ENCODE results near the gene ITGAL. TPM values are rescaled to one million over a fixed set of nuclear protein-coding genes. Genes with fewer than 3 reads are reported as not detected.
A peak's percentile ranks its signal among the peaks of the same experiment; 100 is the strongest.
"Not testable (repeated sequence)": the region's sequence is repeated elsewhere in the genome, so short reads cannot be mapped to it uniquely, and the experiment has no call there.

ITGAL gene
- total RNA-seq, 2 experiments from 2014 or later = 566 to 685 TPM

GRCh38 chr16:30511509-30511908 is 39.0 kb downstream of the ITGAL start:
- Mint-ChIP-seq H3K27me3 (no peaks in the 10 kb centered on the region), H3K4me3 (no peak overlapping the region), H3K36me3 (peaks cover 78% of the 10 kb centered on the region), H3K9me3 (ENCODE audit: low read depth) (no peaks in the 10 kb centered on the region), H3K27ac (no peak overlapping the region), H3K4me1 (peaks cover 23% of the 10 kb centered on the region)
- CTCF ChIA-PET = interaction anchor here (1.1 to 2.2 kb wide), 3 partner anchors 38 to 82 kb away, joined by 3 to 6 read pairs (median 3); partner anchors contain the start of gene DCTPP1
- no peak for DNase-seq
- ATAC-seq = no peak

DNA sequence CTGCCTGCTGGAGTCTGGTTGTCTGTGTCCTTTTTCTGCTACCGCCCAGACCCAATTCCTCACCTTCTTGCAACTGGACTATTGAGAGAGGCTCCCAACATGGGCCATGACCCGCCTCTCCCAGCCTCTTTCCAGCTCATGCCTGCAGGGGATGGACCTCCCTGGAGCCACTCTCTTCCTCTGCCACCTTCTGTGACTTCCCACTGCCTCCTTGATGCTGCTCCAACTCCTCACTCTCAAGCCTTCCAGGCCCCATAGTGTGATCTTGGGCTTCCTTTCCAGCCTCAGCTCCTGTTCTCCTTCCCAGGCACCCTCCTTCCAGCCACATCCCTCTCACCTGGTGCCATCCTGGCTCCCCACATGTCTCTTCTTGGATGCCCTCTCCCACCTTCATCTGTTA is 42.7 kb downstream of the ITGAL start:
- Mint-ChIP-seq H3K27ac (peak overlapping the region; percentile 7), H3K27me3 (no peaks in the 10 kb centered on the region), H3K36me3 (peaks cover 86% of the 10 kb centered on the region), H3K4me1 (peaks cover 42% of the 10 kb centered on the region), H3K9me3 (ENCODE audit: low read depth) (no peaks in the 10 kb centered on the region), H3K4me3 (no peak overlapping the region)
- ATAC-seq = no peak
- no peak for DNase-seq
- CTCF ChIA-PET = interaction anchor here (0.7 kb wide), 1 partner anchor 10 kb away, joined by 3 read pairs; no protein-coding TSS in a partner anchor

GRCh38 chr16:30518552-30518951 is 46.0 kb downstream of the ITGAL start:
- DNase-seq (no peak), ATAC-seq (no peak)
- H3K4me1 Mint-ChIP-seq = peaks cover 37% of the 10 kb centered on the region
- H3K9me3 Mint-ChIP-seq (ENCODE audit: low read depth) = no peaks in the 10 kb centered on the region
- H3K4me3 Mint-ChIP-seq = no peak overlapping the region
- CTCF ChIA-PET = interaction anchor here (1.2 to 1.3 kb wide), 3 partner anchors 53 to 97 kb away, joined by 3 read pairs; partner anchors contain the start of genes DCTPP1 and ZNF688
- peak overlapping the region; percentile 63 for H3K27ac Mint-ChIP-seq
- H3K27me3 Mint-ChIP-seq = no peaks in the 10 kb centered on the region
- H3K36me3 Mint-ChIP-seq = peaks cover 74% of the 10 kb centered on the region

DNA sequence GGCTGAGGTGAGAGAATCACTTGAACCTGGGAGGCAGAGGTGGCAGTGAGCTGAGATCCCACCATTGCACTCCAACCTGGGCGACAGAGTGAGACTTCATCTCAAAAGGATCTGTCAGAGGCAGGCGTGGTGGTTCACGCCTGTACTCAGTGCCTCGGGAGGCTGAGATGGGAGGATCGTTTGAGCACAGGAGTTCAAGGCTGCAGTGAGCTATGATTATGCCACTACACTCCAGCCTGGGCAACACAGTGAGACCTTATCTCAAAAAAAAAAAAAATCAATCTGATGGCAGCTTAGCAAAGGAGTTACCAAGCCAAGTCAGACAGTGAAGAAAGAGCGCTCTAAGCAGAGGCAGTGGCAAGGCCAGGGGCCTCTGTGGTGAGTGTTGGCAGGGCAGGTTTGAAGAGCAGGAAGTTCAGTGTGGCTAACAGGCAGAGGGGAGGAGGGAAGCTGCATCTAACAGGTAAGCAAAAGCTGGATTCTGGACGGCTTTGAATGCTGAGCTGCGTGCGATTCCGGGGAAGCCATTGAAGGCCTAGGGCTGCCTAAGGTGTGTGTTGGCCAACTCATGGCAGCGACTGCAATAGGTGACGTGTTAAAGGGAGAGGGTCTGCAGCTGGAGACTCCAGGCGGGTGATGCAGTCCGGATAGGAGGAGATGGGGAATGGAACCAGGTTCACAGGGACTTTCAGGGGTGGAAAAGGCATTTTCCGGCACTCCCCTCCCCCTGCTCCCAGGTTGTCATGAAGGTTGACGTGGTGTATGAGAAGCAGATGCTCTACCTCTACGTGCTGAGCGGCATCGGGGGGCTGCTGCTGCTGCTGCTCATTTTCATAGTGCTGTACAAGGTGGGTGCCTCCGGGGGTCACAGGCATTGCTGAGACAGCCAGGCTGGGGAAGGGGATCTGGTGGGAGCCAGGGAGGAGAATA is 46.8 kb downstream of the ITGAL start:
- Mint-ChIP-seq H3K36me3 (peaks cover 69% of the 10 kb centered on the region), H3K27ac (peak overlapping the region; percentile 63), H3K4me3 (no peak overlapping the region), H3K4me1 (peaks cover 37% of the 10 kb centered on the region), H3K9me3 (ENCODE audit: low read depth) (no peaks in the 10 kb centered on the region), H3K27me3 (no peaks in the 10 kb centered on the region)
- DNase-seq = no peak
- no peak for ATAC-seq
- CTCF ChIA-PET = interaction anchor here (0.7 to 1.2 kb wide), 3 partner anchors 70 to 96 kb away, joined by 3 read pairs; partner anchors contain the start of gene DCTPP1

DNA sequence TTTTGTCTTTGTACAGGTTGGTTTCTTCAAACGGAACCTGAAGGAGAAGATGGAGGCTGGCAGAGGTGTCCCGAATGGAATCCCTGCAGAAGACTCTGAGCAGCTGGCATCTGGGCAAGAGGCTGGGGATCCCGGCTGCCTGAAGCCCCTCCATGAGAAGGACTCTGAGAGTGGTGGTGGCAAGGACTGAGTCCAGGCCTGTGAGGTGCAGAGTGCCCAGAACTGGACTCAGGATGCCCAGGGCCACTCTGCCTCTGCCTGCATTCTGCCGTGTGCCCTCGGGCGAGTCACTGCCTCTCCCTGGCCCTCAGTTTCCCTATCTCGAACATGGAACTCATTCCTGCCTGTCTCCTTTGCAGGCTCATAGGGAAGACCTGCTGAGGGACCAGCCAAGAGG is 48.9 kb downstream of the ITGAL start:
- H3K27ac Mint-ChIP-seq = no peak overlapping the region
- ATAC-seq = no peak
- no peak for DNase-seq
- H3K9me3 Mint-ChIP-seq (ENCODE audit: low read depth) = no peaks in the 10 kb centered on the region
- no peak overlapping the region for H3K4me3 Mint-ChIP-seq
- H3K36me3 Mint-ChIP-seq = peaks cover 52% of the 10 kb centered on the region
- no peaks in the 10 kb centered on the region for H3K27me3 Mint-ChIP-seq
- CTCF ChIA-PET = no interaction called here
- H3K4me1 Mint-ChIP-seq = peaks cover 31% of the 10 kb centered on the region

DNA sequence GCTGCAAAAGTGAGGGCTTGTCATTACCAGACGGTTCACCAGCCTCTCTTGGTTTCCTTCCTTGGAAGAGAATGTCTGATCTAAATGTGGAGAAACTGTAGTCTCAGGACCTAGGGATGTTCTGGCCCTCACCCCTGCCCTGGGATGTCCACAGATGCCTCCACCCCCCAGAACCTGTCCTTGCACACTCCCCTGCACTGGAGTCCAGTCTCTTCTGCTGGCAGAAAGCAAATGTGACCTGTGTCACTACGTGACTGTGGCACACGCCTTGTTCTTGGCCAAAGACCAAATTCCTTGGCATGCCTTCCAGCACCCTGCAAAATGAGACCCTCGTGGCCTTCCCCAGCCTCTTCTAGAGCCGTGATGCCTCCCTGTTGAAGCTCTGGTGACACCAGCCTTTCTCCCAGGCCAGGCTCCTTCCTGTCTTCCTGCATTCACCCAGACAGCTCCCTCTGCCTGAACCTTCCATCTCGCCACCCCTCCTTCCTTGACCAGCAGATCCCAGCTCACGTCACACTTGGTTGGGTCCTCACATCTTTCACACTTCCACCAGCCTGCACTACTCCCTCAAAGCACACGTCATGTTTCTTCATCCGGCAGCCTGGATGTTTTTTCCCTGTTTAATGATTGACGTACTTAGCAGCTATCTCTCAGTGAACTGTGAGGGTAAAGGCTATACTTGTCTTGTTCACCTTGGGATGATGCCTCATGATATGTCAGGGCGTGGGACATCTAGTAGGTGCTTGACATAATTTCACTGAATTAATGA is 49.5 kb downstream of the ITGAL start:
- Mint-ChIP-seq H3K36me3 (peaks cover 46% of the 10 kb centered on the region), H3K4me1 (peaks cover 26% of the 10 kb centered on the region), H3K4me3 (no peak overlapping the region), H3K9me3 (ENCODE audit: low read depth) (no peaks in the 10 kb centered on the region), H3K27ac (peak overlapping the region; percentile 25), H3K27me3 (no peaks in the 10 kb centered on the region)
- CTCF ChIA-PET = interaction anchor here (1.3 kb wide), 1 partner anchor 92 kb away, joined by 5 read pairs; the partner anchor contains the start of gene DCTPP1
- ATAC-seq = no peak
- DNase-seq = no peak

GRCh38 chr16:30522702-30523463 is 50.3 kb downstream of the ITGAL start:
- Mint-ChIP-seq H3K27ac (peak overlapping the region; percentile 54), H3K4me1 (peaks cover 25% of the 10 kb centered on the region), H3K36me3 (peaks cover 38% of the 10 kb centered on the region)
- not testable (repeated sequence) for H3K27me3 Mint-ChIP-seq; DNase-seq; H3K4me3 Mint-ChIP-seq; H3K9me3 Mint-ChIP-seq (ENCODE audit: low read depth); ATAC-seq
- CTCF ChIA-PET = interaction anchor here (0.9 to 1.3 kb wide), 2 partner anchors 24 to 93 kb away, joined by 4 to 5 read pairs; partner anchors contain the start of gene DCTPP1

GRCh38 chr16:30523768-30524574 is 51.4 kb downstream of the ITGAL start:
- no peak for ATAC-seq
- H3K9me3 Mint-ChIP-seq (ENCODE audit: low read depth) = no peaks in the 10 kb centered on the region
- no peak for DNase-seq
- H3K27me3 Mint-ChIP-seq = no peaks in the 10 kb centered on the region
- H3K36me3 Mint-ChIP-seq = peaks cover 30% of the 10 kb centered on the region
- no peak overlapping the region for H3K4me3 Mint-ChIP-seq
- H3K27ac Mint-ChIP-seq = no peak overlapping the region
- H3K4me1 Mint-ChIP-seq = peaks cover 27% of the 10 kb centered on the region
- CTCF ChIA-PET = interaction anchor here (0.9 to 1.8 kb wide), 2 partner anchors 54 to 74 kb away, joined by 3 to 5 read pairs; no protein-coding TSS in a partner anchor

- no peak for ATAC-seq
- Mint-ChIP-seq H3K36me3 (peaks cover 21% of the 10 kb centered on the region), H3K4me1 (peaks cover 22% of the 10 kb centered on the region), H3K4me3 (no peak overlapping the region), H3K27me3 (no peaks in the 10 kb centered on the region), H3K27ac (no peak overlapping the region), H3K9me3 (ENCODE audit: low read depth) (no peaks in the 10 kb centered on the region)
- DNase-seq = no peak
- CTCF ChIA-PET = interaction anchor here (0.9 to 1.8 kb wide), 4 partner anchors 45 to 95 kb away, joined by 3 to 5 read pairs (median 4); partner anchors contain the start of gene DCTPP1
These were observed 52.3 kb downstream of the ITGAL start for GRCh38 chr16:30524575-30525568.

- peak overlapping the region; percentile 69 for H3K27ac Mint-ChIP-seq
- peaks cover 22% of the 10 kb centered on the region for H3K4me1 Mint-ChIP-seq
- peak overlapping the region; percentile 74 for H3K4me3 Mint-ChIP-seq
- H3K9me3 Mint-ChIP-seq (ENCODE audit: low read depth) = no peaks in the 10 kb centered on the region
- CTCF ChIA-PET = interaction anchor here (1.1 to 1.8 kb wide), 3 partner anchors 45 to 96 kb away, joined by 3 to 5 read pairs (median 4); partner anchors contain the start of gene DCTPP1
- no peak for ATAC-seq
- H3K36me3 Mint-ChIP-seq = peaks cover 16% of the 10 kb centered on the region
- H3K27me3 Mint-ChIP-seq = no peaks in the 10 kb centered on the region
- DNase-seq = no peak
These were observed 53.2 kb downstream of the ITGAL start for GRCh38 chr16:30525844-30526136.

DNA sequence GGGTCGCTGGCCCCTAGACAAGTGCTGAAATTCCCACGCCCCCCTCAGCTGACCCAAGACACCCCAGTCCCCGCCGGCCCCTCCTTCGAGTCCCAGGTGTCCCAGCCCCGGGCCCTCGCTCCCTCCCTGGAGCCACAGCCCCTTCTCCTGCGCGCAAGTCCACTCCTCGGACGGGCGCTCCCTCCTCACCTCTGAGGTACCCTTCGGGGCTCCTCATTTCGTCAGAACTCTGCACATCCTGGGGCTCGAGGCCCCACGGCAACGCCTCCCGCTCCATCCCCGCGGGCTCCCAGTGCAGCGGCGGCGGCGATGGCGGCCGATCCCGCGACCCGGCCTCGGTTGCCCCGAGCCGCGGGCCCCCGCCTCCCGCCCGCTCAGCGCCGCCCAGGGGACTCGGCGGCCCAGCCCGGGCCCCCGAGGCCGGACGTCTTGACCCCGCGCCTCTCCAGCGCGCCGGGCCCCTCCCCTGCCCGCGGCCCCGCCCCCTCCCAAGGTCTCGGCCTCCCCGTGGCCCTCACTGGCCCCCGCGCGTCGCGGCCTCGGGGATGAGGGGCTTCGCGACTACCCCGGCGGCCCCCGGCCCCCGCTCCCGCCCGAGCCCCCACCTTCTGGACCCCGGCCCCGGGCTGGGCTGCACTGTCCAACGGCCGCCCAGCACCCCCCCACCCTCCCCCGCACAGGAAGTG is 53.7 kb downstream of the ITGAL start, which contains the start of gene ZNF768:
Gene ZNF768, minus strand, starts transcription at position 430 of the 686 bp plus-strand sequence. Its CDS starts 153 bp downstream, at position 277.
- ATAC-seq (peak; percentile 32), DNase-seq (peak; percentile 58)
- CTCF ChIA-PET = interaction anchor here (0.6 to 1.9 kb wide), 11 partner anchors 32 to 361 kb away, joined by 3 to 6 read pairs (median 3); partner anchors contain the start of genes DCTPP1 and ZNF764
- peaks cover 22% of the 10 kb centered on the region for H3K4me1 Mint-ChIP-seq
- peak within 1 kb of the TSS; percentile 69 for H3K27ac Mint-ChIP-seq
- H3K9me3 Mint-ChIP-seq (ENCODE audit: low read depth) = no peaks in the 10 kb centered on the region
- no peaks in the 10 kb centered on the region for H3K27me3 Mint-ChIP-seq
- H3K36me3 Mint-ChIP-seq = peaks cover 18% of the 10 kb centered on the region
- peak within 1 kb of the TSS; percentile 74 for H3K4me3 Mint-ChIP-seq
